Endothelial cell of umbilical vein (primary cell): ENCODE data around the gene MBTPS2. TPM values are rescaled to one million over a fixed set of nuclear protein-coding genes. Genes with fewer than 3 reads are reported as not detected.

Experiments used
- BruUV-seq: library from RNA; stranded (reverse); fragments of 400-500 nt; replicated peaks from 2 replicates; lab custom pipeline; 2021; lab: Mats Ljungman, UMichigan
- CTCF ChIA-PET: fragments of 300-600, 350-600 bp; sonication (Branson Sonifier 250); formaldehyde crosslinking; loops from one replicate; lab custom pipeline; 2021; ENCODE audit warnings: antibody characterized with exemption, inconsistent platforms; lab: Charles Lee
- POLR2A ChIA-PET: fragments of 300-600, 350-600 bp; sonication (Branson Sonifier 250); formaldehyde crosslinking; loops from one replicate; lab custom pipeline; 2021; ENCODE audit warnings: antibody characterized with exemption, inconsistent platforms; lab: Charles Lee
- DNase-seq: peaks from one replicate; pipeline ENCODE4 v3.0.0-alpha.2; 2011; ENCODE audit warnings: low read depth, low spot score
- FAIRE-seq: peaks from 2 replicates; lab custom pipeline; 2011; peaks lifted over from hg19 to GRCh38; lab: Jason Lieb, UNC
- H2AFZ ChIP-seq: 2 replicates; pipeline ENCODE4 v1.6.0; 2012; ENCODE audit warnings: low read depth, low read length, control low read depth, inconsistent platforms
- H3K27ac ChIP-seq: 2 replicates; pipeline ENCODE4 v1.5.1; 2011; ENCODE audit warnings: low read depth, mild to moderate bottlenecking, control low read depth, low read length, moderate library complexity; ENCODE audit not compliant: insufficient read depth
- H3K27me3 ChIP-seq, 2 experiments: 2 replicates each; pipeline versions ENCODE4 v1.6.0 to v1.6.1; 2011; ENCODE audit warnings: low read length in 2 of 2, mixed read lengths in 1 of 2; ENCODE audit not compliant: control insufficient read depth in 2 of 2, insufficient read depth in 2 of 2
- H3K36me3 ChIP-seq, 2 experiments: 2 replicates in 1 of 2; 3 replicates in 1 of 2; pipeline ENCODE4 v1.5.1; 2011; ENCODE audit warnings: low read length in 2 of 2, mild to moderate bottlenecking in 1 of 2, moderate library complexity in 1 of 2; ENCODE audit not compliant: control insufficient read depth in 2 of 2, insufficient read depth in 2 of 2; ENCODE audit errors: extremely low read depth in 1 of 2
- H3K4me1 ChIP-seq: 3 replicates; pipeline ENCODE4 v1.5.1; 2011; ENCODE audit warnings: mild to moderate bottlenecking, low read length; ENCODE audit not compliant: control insufficient read depth, insufficient read depth; ENCODE audit errors: extremely low read depth
- H3K4me2 ChIP-seq: 2 replicates; pipeline ENCODE4 v1.6.1; 2011; ENCODE audit warnings: low read length, control low read depth, mixed read lengths; ENCODE audit not compliant: insufficient read depth
- H3K4me3 ChIP-seq, 3 experiments: fragments of 200-600 bp in 1 of 3; sonication (generic), shearing (Covaris generic) in 1 of 3; replicated peaks in 1 of 3; 2 replicates each; pipeline ENCODE4 v1.5.1; 2011 to 2016; ENCODE audit warnings: control low read depth in 3 of 3, low read length in 3 of 3, mild to moderate bottlenecking in 2 of 3, inconsistent platforms in 1 of 3, low read depth in 1 of 3, moderate library complexity in 1 of 3; ENCODE audit not compliant: insufficient read depth in 1 of 3
- H3K79me2 ChIP-seq: 2 replicates; pipeline ENCODE4 v1.6.0; 2012; ENCODE audit warnings: low read length, inconsistent platforms; ENCODE audit not compliant: control insufficient read depth, insufficient read depth
- H3K9ac ChIP-seq: replicated peaks from 2 replicates; pipeline ENCODE3; 2011; ENCODE audit warnings: low read length, control low read depth; ENCODE audit not compliant: insufficient read depth; ENCODE audit errors: extremely low read depth
- H3K9me1 ChIP-seq: replicated peaks from 3 replicates; pipeline ENCODE4 v1.6.0; 2011; ENCODE audit warnings: mild to moderate bottlenecking, low read length; ENCODE audit not compliant: control insufficient read depth, insufficient read depth; ENCODE audit errors: extremely low read depth
- H3K9me3 ChIP-seq: replicated peaks from 2 replicates; pipeline ENCODE4 v1.5.1; 2012; ENCODE audit warnings: low read length, inconsistent platforms; ENCODE audit not compliant: control insufficient read depth, insufficient read depth
- H4K20me1 ChIP-seq: replicated peaks from 2 replicates; pipeline ENCODE3; 2011; ENCODE audit warnings: mild to moderate bottlenecking, low read length; ENCODE audit not compliant: control insufficient read depth, insufficient read depth; ENCODE audit errors: extremely low read depth
- EZH2 ChIP-seq: IDR thresholded peaks from 2 replicates; pipeline ENCODE4 v1.6.1; 2012; ENCODE audit warnings: borderline replicate concordance, low read depth, mild to moderate bottlenecking, moderate library complexity, low read length, inconsistent platforms; ENCODE audit not compliant: severe bottlenecking
- FOS ChIP-seq: IDR thresholded peaks from 2 replicates; pipeline ENCODE4 v1.6.1; 2011; ENCODE audit warnings: mild to moderate bottlenecking, low read length, moderate library complexity, borderline replicate concordance; ENCODE audit not compliant: insufficient read depth
- GATA2 ChIP-seq: IDR thresholded peaks from 2 replicates; pipeline ENCODE4 v1.7.0; 2011; ENCODE audit warnings: low read depth, mild to moderate bottlenecking, moderate library complexity, mixed read lengths, low read length; ENCODE audit not compliant: insufficient read length, insufficient read depth
- JUN ChIP-seq: IDR thresholded peaks from 2 replicates; pipeline ENCODE4 v1.6.1; 2011; ENCODE audit warnings: borderline replicate concordance, low read depth; ENCODE audit not compliant: insufficient read length, insufficient read depth
- MAX ChIP-seq: IDR thresholded peaks from 2 replicates; pipeline ENCODE4 v1.6.1; 2011; ENCODE audit not compliant: insufficient read depth, insufficient read length
- MYC ChIP-seq: IDR thresholded peaks from one replicate; pipeline ENCODE4 v1.6.1; 2011; ENCODE audit warnings: mild to moderate bottlenecking, low read depth, low read length
- POLR2A ChIP-seq: IDR thresholded peaks from 2 replicates; pipeline ENCODE4 v1.6.1; 2012; ENCODE audit warnings: low read depth, mild to moderate bottlenecking, control low read depth, low read length
- POLR2AphosphoS5 ChIP-seq: IDR thresholded peaks from 2 replicates; pipeline ENCODE4 v1.6.1; 2012; ENCODE audit warnings: low read depth, mild to moderate bottlenecking, control low read depth, low read length, moderate library complexity; ENCODE audit not compliant: insufficient read depth
- dilution Hi-C: fragments of 300-500 bp; cut with MboI; formaldehyde crosslinking; loops from one replicate; pipeline ENCODE4 v1.15.0; 2019; ENCODE audit warnings: low sequenced_read_pairs; ENCODE audit not compliant: extremely low pct_ligation_motif_present
- intact Hi-C: fragments of 100-400 bp; cut with micrococcal nuclease; formaldehyde crosslinking; loops from one replicate; pipeline ENCODE4 v1.10.0; 2022
- polyA plus RNA-seq, 4 experiments: library from polyadenylated mRNA; depleted of rRNA in 3 of 4; stranded (reverse) in 3 of 4; unstranded in 1 of 4; fragments of >200 nt; gene quantifications; 2 replicates each; pipeline versions ENCODE4 v1.2.1 to v1.2.3, GENCODE V29; 2011 to 2012; ENCODE audit warnings: missing spikeins in 1 of 4
- total RNA-seq: library from RNA; stranded (reverse); gene quantifications from 2 replicates; pipeline ENCODE4 v1.2.3, GENCODE V29; 2021
- TF ChIP-seq, protein P1 (sequence below), 2 donors: IDR thresholded peaks; 1 replicate in 1 of 2; 2 replicates in 1 of 2; pipeline ENCODE4 v1.5.1; 2011; ENCODE audit warnings: low read length in 2 of 2, mild to moderate bottlenecking in 2 of 2, moderate library complexity in 2 of 2, control low read depth in 1 of 2, inconsistent platforms in 1 of 2, low read depth in 1 of 2; ENCODE audit not compliant: insufficient read depth in 1 of 2; ENCODE audit errors: extremely low read depth in 1 of 2

Gene MBTPS2
- total and polyA plus RNA-seq, 2 donors (not counting 3 experiments of a cell fraction or from before 2014, with no cell fraction given) = 11.4 to 16.4 TPM

GRCh38 chrX:21863241-21863640, 23.8 kb downstream of the MBTPS2 start:
- no peak overlapping the region for H3K4me3 ChIP-seq
- intact Hi-C loops = no loop called here
- H3K4me1 ChIP-seq = peaks cover 3% of the 10 kb centered on the region
- no peak overlapping the region for H3K9ac ChIP-seq
- FAIRE-seq (no peak), DNase-seq (no peak)
- no peaks in the 10 kb centered on the region for H3K27me3 ChIP-seq
- no peak overlapping the region for H2AFZ ChIP-seq
- H3K36me3 ChIP-seq = no peaks in the 10 kb centered on the region
- CTCF ChIA-PET = no interaction called here
- BruUV-seq = no TSS peak
- H3K9me3 ChIP-seq = no peaks in the 10 kb centered on the region
- H3K9me1 ChIP-seq = no peaks in the 10 kb centered on the region
- no peak for TF ChIP-seq POLR2AphosphoS5
- TF ChIP-seq POLR2A = no peak
- no peak for TF ChIP-seq MYC
- no peak for TF ChIP-seq EZH2
- TF ChIP-seq MAX = no peak
- TF ChIP-seq, protein P1, sequence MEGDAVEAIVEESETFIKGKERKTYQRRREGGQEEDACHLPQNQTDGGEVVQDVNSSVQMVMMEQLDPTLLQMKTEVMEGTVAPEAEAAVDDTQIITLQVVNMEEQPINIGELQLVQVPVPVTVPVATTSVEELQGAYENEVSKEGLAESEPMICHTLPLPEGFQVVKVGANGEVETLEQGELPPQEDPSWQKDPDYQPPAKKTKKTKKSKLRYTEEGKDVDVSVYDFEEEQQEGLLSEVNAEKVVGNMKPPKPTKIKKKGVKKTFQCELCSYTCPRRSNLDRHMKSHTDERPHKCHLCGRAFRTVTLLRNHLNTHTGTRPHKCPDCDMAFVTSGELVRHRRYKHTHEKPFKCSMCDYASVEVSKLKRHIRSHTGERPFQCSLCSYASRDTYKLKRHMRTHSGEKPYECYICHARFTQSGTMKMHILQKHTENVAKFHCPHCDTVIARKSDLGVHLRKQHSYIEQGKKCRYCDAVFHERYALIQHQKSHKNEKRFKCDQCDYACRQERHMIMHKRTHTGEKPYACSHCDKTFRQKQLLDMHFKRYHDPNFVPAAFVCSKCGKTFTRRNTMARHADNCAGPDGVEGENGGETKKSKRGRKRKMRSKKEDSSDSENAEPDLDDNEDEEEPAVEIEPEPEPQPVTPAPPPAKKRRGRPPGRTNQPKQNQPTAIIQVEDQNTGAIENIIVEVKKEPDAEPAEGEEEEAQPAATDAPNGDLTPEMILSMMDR (IDR thresholded peaks at IDR 0.05; ENCODE audit: extremely low read depth in 1 of 2, insufficient read depth in 1 of 2, low read depth in 1 of 2, low read length in 2 of 2) = no peak
- TF ChIP-seq FOS = no peak
- no peak for TF ChIP-seq JUN
- TF ChIP-seq GATA2 = no peak
- H3K27ac ChIP-seq = no peak overlapping the region
- dilution Hi-C loops = no loop called here
- no peaks in the 10 kb centered on the region for H4K20me1 ChIP-seq
- no peaks in the 10 kb centered on the region for H3K79me2 ChIP-seq
- POLR2A ChIA-PET = no interaction called here
- H3K4me2 ChIP-seq = no peak overlapping the region
